Testis (tissue), 2 donors: ENCODE data around the gene RDH12.
"Not testable (repeated sequence)": the region's sequence is repeated elsewhere in the genome, so short reads cannot be mapped to it uniquely, and the experiment has no call there.

ENCODE experiments used
- POLR2A ChIP-seq: fragments of 450-650 bp; IDR thresholded peaks from one replicate; pipeline ENCODE4 v1.6.1; 2017; ENCODE audit warnings: antibody characterized with exemption, mild to moderate bottlenecking, moderate library complexity
- TF ChIP-seq, protein P1 (sequence below), 3 experiments: fragments of 450-650 bp in 2 of 3; fragments of 200-600 bp in 1 of 3; sonication (generic) in 1 of 3; IDR thresholded peaks; one replicate each; pipeline ENCODE4 v1.5.1; 2016 to 2019; ENCODE audit warnings: antibody characterized with exemption in 3 of 3, mild to moderate bottlenecking in 2 of 3, moderate library complexity in 1 of 3

DNA sequence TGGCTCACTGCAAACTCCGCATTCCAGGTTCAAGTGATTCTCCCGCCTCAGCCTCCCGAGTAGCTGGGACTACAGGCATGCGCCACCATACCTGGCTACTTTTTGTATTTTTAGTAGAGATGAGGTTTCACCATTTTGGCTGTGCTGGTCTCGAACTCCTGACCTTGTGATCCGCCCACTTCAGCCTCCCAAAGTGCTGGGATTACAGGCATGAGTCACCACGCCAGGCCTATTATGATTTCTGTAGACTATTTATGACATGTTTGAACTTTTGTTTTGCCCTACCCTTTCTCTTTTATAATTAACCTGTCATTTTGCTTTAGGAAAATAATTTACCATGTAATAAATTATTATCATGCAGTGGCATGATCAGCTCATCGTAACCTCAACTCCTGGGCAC, at the start of gene RDH12:
- TF ChIP-seq, protein P1, sequence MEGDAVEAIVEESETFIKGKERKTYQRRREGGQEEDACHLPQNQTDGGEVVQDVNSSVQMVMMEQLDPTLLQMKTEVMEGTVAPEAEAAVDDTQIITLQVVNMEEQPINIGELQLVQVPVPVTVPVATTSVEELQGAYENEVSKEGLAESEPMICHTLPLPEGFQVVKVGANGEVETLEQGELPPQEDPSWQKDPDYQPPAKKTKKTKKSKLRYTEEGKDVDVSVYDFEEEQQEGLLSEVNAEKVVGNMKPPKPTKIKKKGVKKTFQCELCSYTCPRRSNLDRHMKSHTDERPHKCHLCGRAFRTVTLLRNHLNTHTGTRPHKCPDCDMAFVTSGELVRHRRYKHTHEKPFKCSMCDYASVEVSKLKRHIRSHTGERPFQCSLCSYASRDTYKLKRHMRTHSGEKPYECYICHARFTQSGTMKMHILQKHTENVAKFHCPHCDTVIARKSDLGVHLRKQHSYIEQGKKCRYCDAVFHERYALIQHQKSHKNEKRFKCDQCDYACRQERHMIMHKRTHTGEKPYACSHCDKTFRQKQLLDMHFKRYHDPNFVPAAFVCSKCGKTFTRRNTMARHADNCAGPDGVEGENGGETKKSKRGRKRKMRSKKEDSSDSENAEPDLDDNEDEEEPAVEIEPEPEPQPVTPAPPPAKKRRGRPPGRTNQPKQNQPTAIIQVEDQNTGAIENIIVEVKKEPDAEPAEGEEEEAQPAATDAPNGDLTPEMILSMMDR (IDR thresholded peaks at IDR 0.05), result not testable (repeated sequence)
- TF ChIP-seq POLR2A, result not testable (repeated sequence)
